HCT116 (cell line): Measurements from ENCODE around the gene ZNF287. TPM values are rescaled to one million over a fixed set of nuclear protein-coding genes. Genes with fewer than 3 reads are reported as not detected.

ENCODE experiments used
- ATAC-seq: fragments of 200-7000 bp; cut with Tn5 transposase; 2 replicates; pipeline ENCODE4 v1.9.1; 2020; ENCODE audit warnings: mild to moderate bottlenecking, moderate library complexity
- BruUV-seq: library from RNA; stranded (reverse); fragments of 400-500 nt; replicated peaks from 2 replicates; lab custom pipeline; 2021; lab: Mats Ljungman, UMichigan
- CTCF ChIA-PET: fragments of 300-600 bp; sonication (Branson Sonifier 250); formaldehyde crosslinking; loops from one replicate; lab custom pipeline; 2021; ENCODE audit warnings: antibody characterized with exemption; lab: Charles Lee
- POLR2A ChIA-PET: fragments of 300-600, 350-600 bp; sonication (Branson Sonifier 250); formaldehyde crosslinking; loops from one replicate; lab custom pipeline; 2021; ENCODE audit warnings: antibody characterized with exemption; lab: Charles Lee
- RAD21 ChIA-PET, 2 experiments: fragments of 300-600 bp; sonication (Branson Sonifier 250); formaldehyde crosslinking; loops; one replicate each; lab custom pipeline; 2023; ENCODE audit warnings: low total read pairs in 2 of 2; ENCODE audit not compliant: uncharacterized antibody in 2 of 2, unreplicated experiment in 2 of 2, low non-redundant PET in 1 of 2; lab: Charles Lee
- DNase-seq: peaks from one replicate; pipeline ENCODE4 v3.0.0-alpha.2; 2010; ENCODE audit warnings: low read depth, low spot score
- H2AFZ ChIP-seq: fragments of 200-600 bp; shearing (Covaris generic), sonication (generic); 2 replicates; pipeline ENCODE4 v1.6.1; 2017; ENCODE audit warnings: low read depth, mixed run types, mixed read lengths, antibody characterized with exemption, low read length; ENCODE audit not compliant: poor library complexity, severe bottlenecking
- H3K27ac ChIP-seq: 2 replicates; pipeline ENCODE4 v1.5.1; 2012; ENCODE audit warnings: low read depth, low read length
- H3K27me3 ChIP-seq: fragments of 200-600 bp; sonication (generic); 2 replicates; pipeline ENCODE4 v1.6.1; 2016; ENCODE audit warnings: mixed run types, low read length, mixed read lengths; ENCODE audit not compliant: insufficient read depth
- H3K36me3 ChIP-seq, 2 experiments: fragments of 200-500 bp in 1 of 2; fragments of 200-600 bp in 1 of 2; sonication (Bioruptor generic) in 1 of 2; sonication (generic) in 1 of 2; 2 replicates each; pipeline versions ENCODE4 v1.5.1 to v1.6.1; 2014 to 2016; ENCODE audit warnings: low read length in 2 of 2, inconsistent platforms in 1 of 2, mixed read lengths in 1 of 2, mixed run types in 1 of 2; ENCODE audit not compliant: insufficient read depth in 2 of 2, control insufficient read depth in 1 of 2
- H3K4me1 ChIP-seq, 2 experiments: fragments of 200-600 bp in 1 of 2; sonication (generic) in 1 of 2; 2 replicates each; pipeline versions ENCODE4 v1.5.1 to v1.6.1; 2012 to 2017; ENCODE audit warnings: low read length in 2 of 2, inconsistent platforms in 1 of 2, mild to moderate bottlenecking in 1 of 2, mixed read lengths in 1 of 2, mixed run types in 1 of 2, moderate library complexity in 1 of 2; ENCODE audit not compliant: insufficient read depth in 2 of 2, control insufficient read depth in 1 of 2
- H3K4me2 ChIP-seq: fragments of 200-600 bp; sonication (generic); 2 replicates; pipeline ENCODE4 v1.6.1; 2017; ENCODE audit warnings: mixed run types, low read length, mixed read lengths
- H3K4me3 ChIP-seq, 2 experiments: fragments of 200-600 bp in 1 of 2; sonication (generic) in 1 of 2; replicated peaks in 1 of 2; 2 replicates each; pipeline ENCODE4 v1.5.1; 2011 to 2016; ENCODE audit warnings: low read length in 2 of 2, control low read depth in 1 of 2, low read depth in 1 of 2, mild to moderate bottlenecking in 1 of 2, mixed read lengths in 1 of 2, mixed run types in 1 of 2
- H3K79me2 ChIP-seq: fragments of 200-600 bp; sonication (generic); 2 replicates; pipeline ENCODE4 v1.6.1; 2017; ENCODE audit warnings: mild to moderate bottlenecking, mixed run types, low read length, moderate library complexity, mixed read lengths; ENCODE audit not compliant: insufficient read depth
- H3K9ac ChIP-seq: fragments of 200-600 bp; sonication (generic); 2 replicates; pipeline ENCODE4 v1.6.1; 2016; ENCODE audit warnings: low read length, mixed read lengths
- H3K9me2 ChIP-seq: fragments of 200-600 bp; sonication (generic), shearing (Covaris generic); 2 replicates; pipeline ENCODE4 v1.6.1; 2017; ENCODE audit warnings: mixed run types, mild to moderate bottlenecking, moderate library complexity; ENCODE audit not compliant: insufficient read depth
- H3K9me3 ChIP-seq, 2 experiments: fragments of 200-500 bp in 1 of 2; fragments of 200-600 bp in 1 of 2; sonication (Bioruptor generic) in 1 of 2; sonication (generic) in 1 of 2; 2 replicates each; pipeline ENCODE4 v1.6.1; 2014 to 2017; ENCODE audit warnings: low read length in 2 of 2, mixed read lengths in 2 of 2, inconsistent platforms in 1 of 2, low read depth in 1 of 2, mild to moderate bottlenecking in 1 of 2, mixed run types in 1 of 2, moderate library complexity in 1 of 2; ENCODE audit not compliant: control insufficient read depth in 1 of 2, insufficient read depth in 1 of 2
- H4K20me1 ChIP-seq: fragments of 200-600 bp; sonication (generic), shearing (Covaris generic); 2 replicates; pipeline ENCODE4 v1.6.1; 2017; ENCODE audit warnings: mixed run types, mild to moderate bottlenecking, moderate library complexity; ENCODE audit not compliant: insufficient read depth
- CBX3 ChIP-seq: IDR thresholded peaks from 2 replicates; pipeline ENCODE4 v1.6.1; 2012; ENCODE audit warnings: low read depth
- CEBPB ChIP-seq: IDR thresholded peaks from 2 replicates; pipeline ENCODE4 v1.6.1; 2012; ENCODE audit warnings: low read depth
- EGR1 ChIP-seq: IDR thresholded peaks from 2 replicates; pipeline ENCODE4 v1.6.1; 2012; ENCODE audit warnings: low read depth
- EZH2 ChIP-seq: fragments of 200-600 bp; sonication (generic); IDR thresholded peaks from 2 replicates; pipeline ENCODE4 v1.6.1; 2017; ENCODE audit warnings: antibody characterized with exemption, mixed run types
- EZH2phosphoT487 ChIP-seq: fragments of 200-600 bp; IDR thresholded peaks from 2 replicates; pipeline ENCODE4 v1.6.1; 2018; ENCODE audit warnings: antibody characterized with exemption, borderline replicate concordance
- FOSL1 ChIP-seq: IDR thresholded peaks from 2 replicates; pipeline ENCODE4 v1.6.1; 2012; ENCODE audit warnings: low read depth
- POLR2A ChIP-seq: IDR thresholded peaks from 2 replicates; pipeline ENCODE4 v1.7.0; 2011; ENCODE audit warnings: borderline replicate concordance; ENCODE audit not compliant: insufficient read depth, insufficient read length; ENCODE audit errors: extremely low read depth
- POLR2AphosphoS5 ChIP-seq: IDR thresholded peaks from 2 replicates; pipeline ENCODE4 v1.6.1; 2011; ENCODE audit warnings: mild to moderate bottlenecking, low read depth, low read length, moderate library complexity
- RAD21 ChIP-seq: IDR thresholded peaks from 2 replicates; pipeline ENCODE4 v1.6.1; 2012; ENCODE audit warnings: low read depth, mild to moderate bottlenecking
- REST ChIP-seq: IDR thresholded peaks from 2 replicates; pipeline ENCODE4 v1.6.1; 2012; ENCODE audit warnings: low read depth
- SIN3A ChIP-seq: IDR thresholded peaks from 2 replicates; pipeline ENCODE4 v1.6.1; 2012; ENCODE audit warnings: low read depth
- SP1 ChIP-seq: IDR thresholded peaks from 2 replicates; pipeline ENCODE4 v1.6.1; 2012; ENCODE audit warnings: low read depth
- SRF ChIP-seq: IDR thresholded peaks from 2 replicates; pipeline ENCODE4 v1.6.1; 2012; ENCODE audit warnings: low read depth
- TCF7L2 ChIP-seq: IDR thresholded peaks from 2 replicates; pipeline ENCODE4 v1.7.0; 2011; ENCODE audit warnings: borderline replicate concordance, inconsistent platforms; ENCODE audit not compliant: insufficient read depth, insufficient read length; ENCODE audit errors: extremely low read depth
- YY1 ChIP-seq: IDR thresholded peaks from 2 replicates; pipeline ENCODE4 v1.6.1; 2011; ENCODE audit warnings: low read length, low read depth, moderate library complexity, mild to moderate bottlenecking; ENCODE audit not compliant: insufficient replicate concordance; ENCODE audit errors: extremely low read depth
- ZFX ChIP-seq: fragments of 450-650 bp; IDR thresholded peaks from 2 replicates; pipeline ENCODE4 v1.6.1; 2017
- intact Hi-C: fragments of 100-400 bp; cut with micrococcal nuclease; formaldehyde crosslinking; loops from 2 replicates; pipeline ENCODE4 v1.10.0; 2022
- total RNA-seq: library from RNA; stranded (reverse); gene quantifications from one replicate; pipeline ENCODE4 v1.2.1, GENCODE V29; 2021; ENCODE audit not compliant: unreplicated experiment
- TF ChIP-seq, protein P1 (sequence below): IDR thresholded peaks from 2 replicates; pipeline ENCODE4 v1.6.1; 2012

The ZNF287 gene
- total RNA-seq, 1 experiment from 2014 or later = not detected

DNA sequence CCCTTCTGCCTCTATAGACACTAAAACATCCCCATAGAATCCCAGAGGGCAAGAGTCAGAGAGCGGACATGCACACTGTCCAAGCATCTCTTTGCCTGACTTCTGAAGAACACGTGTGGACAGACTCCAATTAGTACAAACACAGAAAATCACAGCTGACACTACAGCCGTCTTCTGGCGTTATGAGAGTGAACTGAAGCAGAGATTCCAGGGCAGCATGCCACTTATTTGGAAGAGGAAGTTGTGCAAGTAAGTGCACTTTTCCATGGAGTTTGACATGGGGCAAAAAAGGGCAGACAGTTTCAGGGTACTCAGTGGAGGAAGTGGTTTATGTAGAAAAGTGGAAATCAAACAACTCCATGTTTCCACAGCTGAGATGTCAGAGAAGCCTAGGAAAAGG, 16.8 kb upstream of the ZNF287 start:
- Histone ChIP-seq H3K4me1 (peaks cover 0 to 2% of the 10 kb centered on the region in 2 experiments; a peak in 1 of 4 replicates), H3K36me3 (no peaks in the 10 kb centered on the region), H3K27me3 (no peaks in the 10 kb centered on the region), H3K27ac (no peak overlapping the region), H4K20me1 (no peaks in the 10 kb centered on the region), H3K79me2 (no peaks in the 10 kb centered on the region), H3K9me2 (no peaks in the 10 kb centered on the region), H3K4me2 (no peak overlapping the region), H3K4me3 (no peak overlapping the region), H2AFZ (no peak overlapping the region), H3K9me3 (peaks cover 7 to 8% of the 10 kb centered on the region in 2 experiments; a peak in 3 of 4 replicates), H3K9ac (no peak overlapping the region)
- TF ChIP-seq POLR2A (no peak), CEBPB (no peak), YY1 (no peak), POLR2AphosphoS5 (no peak), EZH2phosphoT487 (no peak), FOSL1 (no peak)
- TF ChIP-seq, protein P1, sequence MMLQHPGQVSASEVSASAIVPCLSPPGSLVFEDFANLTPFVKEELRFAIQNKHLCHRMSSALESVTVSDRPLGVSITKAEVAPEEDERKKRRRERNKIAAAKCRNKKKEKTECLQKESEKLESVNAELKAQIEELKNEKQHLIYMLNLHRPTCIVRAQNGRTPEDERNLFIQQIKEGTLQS = no peak
- no TSS peak for BruUV-seq
- DNase-seq (no peak), ATAC-seq (no peak)
- intact Hi-C loops = no loop called here
- POLR2A ChIA-PET = no interaction called here
- CTCF ChIA-PET = no interaction called here
- RAD21 ChIA-PET = no interaction called here

- ChIA-PET RAD21 (no interaction called here), POLR2A (no interaction called here), CTCF (no interaction called here)
- no peak overlapping the region for H2AFZ ChIP-seq
- no peak overlapping the region for H3K4me2 ChIP-seq
- H3K9ac ChIP-seq = no peak overlapping the region
- H3K4me3 ChIP-seq = no peak overlapping the region
- H3K27me3 ChIP-seq = no peaks in the 10 kb centered on the region
- H3K9me2 ChIP-seq = no peaks in the 10 kb centered on the region
- H3K79me2 ChIP-seq = no peaks in the 10 kb centered on the region
- H3K9me3 ChIP-seq = no peaks in the 10 kb centered on the region; a peak in 2 of 4 replicates
- no peaks in the 10 kb centered on the region for H4K20me1 ChIP-seq
- intact Hi-C loops = no loop called here
- BruUV-seq = no TSS peak
- H3K36me3 ChIP-seq = no peaks in the 10 kb centered on the region
- DNase-seq (no peak), ATAC-seq (no peak)
- H3K4me1 ChIP-seq = peaks cover 0 to 2% of the 10 kb centered on the region in 2 experiments; a peak in 1 of 4 replicates
- H3K27ac ChIP-seq = no peak overlapping the region
- TF ChIP-seq SP1 (no peak), EGR1 (no peak), SIN3A (no peak), SRF (no peak), REST (no peak), EZH2 (no peak), RAD21 (no peak), POLR2AphosphoS5 (no peak), CBX3 (no peak), ZFX (no peak), TCF7L2 (no peak)
- TF ChIP-seq, protein P1 = no peak
These were observed 15.4 kb upstream of the ZNF287 start for GRCh38 chr17:16584273-16584995.
